Panc1 (cell line): ENCODE measurements around the gene TJP1. TPM values are rescaled to one million over a fixed set of nuclear protein-coding genes. Genes with fewer than 3 reads are reported as not detected.

ENCODE experiments used
- ATAC-seq: fragments of 200-7000 bp; cut with Tn5 transposase; 2 replicates; pipeline ENCODE4 v1.9.1; 2020; ENCODE audit warnings: mild to moderate bottlenecking, moderate library complexity
- BruUV-seq: library from RNA; stranded (reverse); fragments of 400-500 nt; replicated peaks from 2 replicates; lab custom pipeline; 2021; lab: Mats Ljungman, UMichigan
- CTCF ChIA-PET: fragments of 300-600 bp; sonication (Branson Sonifier 250); formaldehyde crosslinking; loops from one replicate; lab custom pipeline; 2022; ENCODE audit warnings: antibody characterized with exemption; lab: Charles Lee
- POLR2A ChIA-PET: fragments of 300-600 bp; sonication (Branson Sonifier 250); formaldehyde crosslinking; loops from one replicate; lab custom pipeline; 2022; ENCODE audit warnings: antibody characterized with exemption; lab: Charles Lee
- DNase-seq: peaks from one replicate; pipeline ENCODE4 v3.0.0-alpha.2; 2010; ENCODE audit warnings: low read depth, low spot score
- H3K27ac ChIP-seq: 2 replicates; pipeline ENCODE4 v1.5.1; 2011; ENCODE audit warnings: mild to moderate bottlenecking, low read length, inconsistent platforms
- H3K27me3 ChIP-seq: fragments of 200-500 bp; sonication (Bioruptor generic); 2 replicates; pipeline ENCODE4 v1.6.0; 2014; ENCODE audit warnings: low read length, inconsistent platforms; ENCODE audit not compliant: control insufficient read depth, insufficient read depth
- H3K36me3 ChIP-seq: fragments of 200-500 bp; sonication (Bioruptor generic); 2 replicates; pipeline ENCODE4 v1.5.1; 2014; ENCODE audit warnings: inconsistent platforms, mild to moderate bottlenecking, low read length, moderate library complexity; ENCODE audit not compliant: control insufficient read depth, insufficient read depth
- H3K4me1 ChIP-seq: 2 replicates; pipeline ENCODE4 v1.5.1; 2011; ENCODE audit warnings: inconsistent platforms, mild to moderate bottlenecking, low read length, moderate library complexity; ENCODE audit not compliant: control insufficient read depth, insufficient read depth
- H3K4me3 ChIP-seq, 2 experiments: 2 replicates each; pipeline ENCODE4 v1.5.1; 2011 to 2012; ENCODE audit warnings: low read depth in 2 of 2, low read length in 2 of 2, mild to moderate bottlenecking in 2 of 2, inconsistent platforms in 1 of 2, moderate library complexity in 1 of 2
- H3K9me3 ChIP-seq: fragments of 200-500 bp; sonication (Bioruptor generic); 2 replicates; pipeline ENCODE4 v1.5.1; 2014; ENCODE audit warnings: low read depth, mild to moderate bottlenecking, inconsistent platforms, low read length, moderate library complexity; ENCODE audit not compliant: control insufficient read depth, insufficient read depth
- CTCF ChIP-seq: fragments of 450-650 bp; IDR thresholded peaks from 2 replicates; pipeline ENCODE4 v1.5.1; 2017; ENCODE audit warnings: mild to moderate bottlenecking
- POLR2AphosphoS5 ChIP-seq: IDR thresholded peaks from 2 replicates; pipeline ENCODE4 v1.6.1; 2012; ENCODE audit warnings: mild to moderate bottlenecking, low read depth, low read length, moderate library complexity
- SIN3A ChIP-seq: IDR thresholded peaks from 2 replicates; pipeline ENCODE4 v1.6.1; 2012; ENCODE audit warnings: low read depth, mild to moderate bottlenecking, low read length, moderate library complexity, borderline replicate concordance; ENCODE audit not compliant: insufficient read depth
- TCF7L2 ChIP-seq: IDR thresholded peaks from 2 replicates; pipeline ENCODE4 v1.6.1; 2011; ENCODE audit warnings: mild to moderate bottlenecking, low read depth, low read length, inconsistent platforms
- in situ Hi-C: cut with HindIII; loops from 2 replicates; pipeline ENCODE4 v1.10.0; 2016; ENCODE audit warnings: low sequenced_read_pairs, low pct_unique_long_range_greater_than_20kb
- intact Hi-C: fragments of 100-400 bp; cut with micrococcal nuclease; formaldehyde crosslinking; loops from one replicate; pipeline ENCODE4 v1.10.0; 2022; ENCODE audit not compliant: unreplicated experiment
- total RNA-seq: library from RNA; stranded (reverse); gene quantifications from one replicate; pipeline ENCODE4 v1.2.1, GENCODE V29; 2021; ENCODE audit not compliant: unreplicated experiment
- TF ChIP-seq, protein P1 (sequence below), 2 experiments: IDR thresholded peaks; 2 replicates each; pipeline ENCODE4 v1.6.1; 2011 to 2012; ENCODE audit warnings: low read depth in 2 of 2, control low read depth in 1 of 2, low read length in 1 of 2, mild to moderate bottlenecking in 1 of 2, moderate library complexity in 1 of 2; ENCODE audit not compliant: insufficient read depth in 1 of 2

TJP1 gene
- total RNA-seq, 1 experiment from 2014 or later = 79.1 TPM

GRCh38 chr15:29842290-29842689, 20.0 kb upstream of the TJP1 start:
- in situ Hi-C loops (no loop called here), intact Hi-C loops (no loop called here)
- H3K27me3 ChIP-seq = no peaks in the 10 kb centered on the region; the same call in 1 of the 2 replicates
- no peaks in the 10 kb centered on the region for H3K4me1 ChIP-seq
- CTCF ChIA-PET = no interaction called here
- BruUV-seq = no TSS peak
- ATAC-seq (no peak), DNase-seq (no peak)
- H3K36me3 ChIP-seq = no peaks in the 10 kb centered on the region
- POLR2A ChIA-PET = no interaction called here
- no peak overlapping the region for H3K27ac ChIP-seq
- H3K4me3 ChIP-seq = no peak overlapping the region
- H3K9me3 ChIP-seq = no peaks in the 10 kb centered on the region
- TF ChIP-seq, protein P1, sequence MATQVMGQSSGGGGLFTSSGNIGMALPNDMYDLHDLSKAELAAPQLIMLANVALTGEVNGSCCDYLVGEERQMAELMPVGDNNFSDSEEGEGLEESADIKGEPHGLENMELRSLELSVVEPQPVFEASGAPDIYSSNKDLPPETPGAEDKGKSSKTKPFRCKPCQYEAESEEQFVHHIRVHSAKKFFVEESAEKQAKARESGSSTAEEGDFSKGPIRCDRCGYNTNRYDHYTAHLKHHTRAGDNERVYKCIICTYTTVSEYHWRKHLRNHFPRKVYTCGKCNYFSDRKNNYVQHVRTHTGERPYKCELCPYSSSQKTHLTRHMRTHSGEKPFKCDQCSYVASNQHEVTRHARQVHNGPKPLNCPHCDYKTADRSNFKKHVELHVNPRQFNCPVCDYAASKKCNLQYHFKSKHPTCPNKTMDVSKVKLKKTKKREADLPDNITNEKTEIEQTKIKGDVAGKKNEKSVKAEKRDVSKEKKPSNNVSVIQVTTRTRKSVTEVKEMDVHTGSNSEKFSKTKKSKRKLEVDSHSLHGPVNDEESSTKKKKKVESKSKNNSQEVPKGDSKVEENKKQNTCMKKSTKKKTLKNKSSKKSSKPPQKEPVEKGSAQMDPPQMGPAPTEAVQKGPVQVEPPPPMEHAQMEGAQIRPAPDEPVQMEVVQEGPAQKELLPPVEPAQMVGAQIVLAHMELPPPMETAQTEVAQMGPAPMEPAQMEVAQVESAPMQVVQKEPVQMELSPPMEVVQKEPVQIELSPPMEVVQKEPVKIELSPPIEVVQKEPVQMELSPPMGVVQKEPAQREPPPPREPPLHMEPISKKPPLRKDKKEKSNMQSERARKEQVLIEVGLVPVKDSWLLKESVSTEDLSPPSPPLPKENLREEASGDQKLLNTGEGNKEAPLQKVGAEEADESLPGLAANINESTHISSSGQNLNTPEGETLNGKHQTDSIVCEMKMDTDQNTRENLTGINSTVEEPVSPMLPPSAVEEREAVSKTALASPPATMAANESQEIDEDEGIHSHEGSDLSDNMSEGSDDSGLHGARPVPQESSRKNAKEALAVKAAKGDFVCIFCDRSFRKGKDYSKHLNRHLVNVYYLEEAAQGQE (IDR thresholded peaks at IDR 0.05; ENCODE audit: insufficient read depth in 1 of 2, low read depth in 2 of 2, low read length in 1 of 2) = no peak
- TF ChIP-seq CTCF (no peak), SIN3A (no peak), TCF7L2 (no peak), POLR2AphosphoS5 (no peak)

DNA sequence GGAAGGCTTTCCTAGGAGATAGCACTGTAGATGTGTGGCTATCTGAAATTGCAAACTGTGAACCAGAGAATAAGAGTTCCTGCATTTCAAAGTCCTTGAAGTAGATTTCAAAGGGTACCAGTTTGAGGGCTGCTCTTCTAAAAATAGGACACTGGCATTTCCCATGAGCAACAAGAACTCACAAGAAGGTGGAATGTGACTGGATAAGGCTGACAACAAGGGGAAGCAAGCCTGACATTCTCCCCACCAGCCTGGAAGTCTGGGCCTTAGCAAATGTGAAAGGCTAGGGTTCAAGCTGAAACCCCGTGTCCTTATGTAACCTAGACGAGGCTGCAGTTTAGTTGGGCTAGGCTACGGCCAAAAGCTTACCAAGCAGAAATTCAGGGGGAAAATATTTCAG, 18.7 kb upstream of the TJP1 start:
- Histone ChIP-seq H3K27me3 (no peaks in the 10 kb centered on the region; the same call in 1 of the 2 replicates), H3K4me1 (no peaks in the 10 kb centered on the region), H3K36me3 (no peaks in the 10 kb centered on the region), H3K27ac (no peak overlapping the region), H3K4me3 (no peak overlapping the region), H3K9me3 (no peaks in the 10 kb centered on the region)
- no peak for ATAC-seq
- no TSS peak for BruUV-seq
- DNase-seq = no peak
- no peak for TF ChIP-seq SIN3A
- no peak for TF ChIP-seq TCF7L2
- no peak for TF ChIP-seq CTCF
- TF ChIP-seq, protein P1 (IDR thresholded peaks at IDR 0.05; ENCODE audit: insufficient read depth in 1 of 2, low read depth in 2 of 2, low read length in 1 of 2) = no peak
- TF ChIP-seq POLR2AphosphoS5 = no peak
- ChIA-PET POLR2A (no interaction called here), CTCF (no interaction called here)
- in situ Hi-C loops = no loop called here
- intact Hi-C loops = no loop called here
